ENCODE results near the gene RNH1. TPM values are rescaled to one million over a fixed set of nuclear protein-coding genes. Genes with fewer than 3 reads are reported as not detected.
A peak's percentile ranks its signal among the peaks of the same experiment; 100 is the strongest.

Gene RNH1
- total RNA-seq, 2 experiments from 2014 or later, result 65.5 to 65.7 TPM

DNA sequence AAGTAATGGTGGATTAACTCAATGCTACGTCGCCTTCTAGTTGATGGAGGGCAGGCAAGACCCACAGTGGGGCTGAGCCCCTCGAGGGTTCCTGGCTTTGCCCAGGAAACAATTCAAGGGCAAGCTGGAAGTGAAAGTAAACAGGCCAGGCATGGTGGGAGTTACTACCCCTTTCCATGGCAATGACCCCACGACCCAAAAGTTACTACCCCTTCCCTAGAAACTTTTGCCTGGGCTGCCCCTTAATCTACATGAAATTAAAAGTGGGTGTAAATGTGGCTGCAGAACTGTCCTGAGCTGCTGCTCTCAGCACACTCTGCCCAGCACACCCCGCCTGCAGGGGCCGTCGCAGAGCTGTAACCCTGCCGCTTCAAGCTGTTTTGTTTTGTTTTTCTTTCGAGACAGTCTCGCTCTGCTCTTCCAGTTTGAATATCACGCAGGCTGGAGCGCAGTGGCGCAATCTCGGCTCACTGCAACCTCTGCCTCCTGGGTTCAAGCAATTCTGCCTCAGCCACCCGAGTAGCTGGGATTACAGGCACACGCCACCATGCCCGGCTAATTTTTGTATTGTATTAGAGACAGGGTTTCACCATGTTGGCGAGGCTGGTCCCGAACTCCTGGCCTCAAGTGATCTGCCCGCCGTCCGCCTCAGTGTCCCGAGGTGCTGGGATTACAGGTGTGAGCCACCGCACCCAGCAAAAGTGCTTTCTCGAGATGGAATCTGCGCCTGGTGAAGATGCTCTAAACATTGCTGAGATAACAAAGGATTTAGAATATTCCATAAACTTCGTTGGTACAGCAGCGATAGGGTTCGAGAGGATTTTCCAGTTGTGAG, 5.9 kb upstream of the RNH1 start:
- Histone ChIP-seq H3K4me2 (ENCODE audit: low read length) (no peak overlapping the region), H3K4me3 (ENCODE audit: low read depth, low read length, poor library complexity, severe bottlenecking) (no peak overlapping the region), H3K4me1 (ENCODE audit: insufficient read depth, low read length, poor library complexity, severe bottlenecking) (peaks cover 2% of the 10 kb centered on the region), H4K20me1 (ENCODE audit: insufficient read depth, low read length) (no peaks in the 10 kb centered on the region), H3K9me3 (ENCODE audit: low read length) (no peaks in the 10 kb centered on the region; the same call in 1 of the 2 replicates), H3K27ac (ENCODE audit: low read depth, low read length, poor library complexity, severe bottlenecking) (no peak overlapping the region), H3K9me2 (ENCODE audit: insufficient read depth, low read length) (no peaks in the 10 kb centered on the region), H3K36me3 (ENCODE audit: insufficient read depth, low read length) (peaks cover 9% of the 10 kb centered on the region; the same call in 1 of the 2 replicates), H3K79me2 (ENCODE audit: insufficient read depth, low read depth, low read length) (peaks cover 2% of the 10 kb centered on the region; the same call in 1 of the 2 replicates), H2AFZ (ENCODE audit: low read length) (no peak overlapping the region)
- BruUV-seq (replicated peaks), result no TSS peak
- POLR2A ChIA-PET, result interaction anchor here (0.7 kb wide), 1 partner anchor 184 kb away, joined by 4 read pairs; no protein-coding TSS in a partner anchor
- no peak for TF ChIP-seq EZH2phosphoT487 (IDR thresholded peaks at IDR 0.05; ENCODE audit: borderline replicate concordance, low read depth, low read length)
- TF ChIP-seq, protein P1, sequence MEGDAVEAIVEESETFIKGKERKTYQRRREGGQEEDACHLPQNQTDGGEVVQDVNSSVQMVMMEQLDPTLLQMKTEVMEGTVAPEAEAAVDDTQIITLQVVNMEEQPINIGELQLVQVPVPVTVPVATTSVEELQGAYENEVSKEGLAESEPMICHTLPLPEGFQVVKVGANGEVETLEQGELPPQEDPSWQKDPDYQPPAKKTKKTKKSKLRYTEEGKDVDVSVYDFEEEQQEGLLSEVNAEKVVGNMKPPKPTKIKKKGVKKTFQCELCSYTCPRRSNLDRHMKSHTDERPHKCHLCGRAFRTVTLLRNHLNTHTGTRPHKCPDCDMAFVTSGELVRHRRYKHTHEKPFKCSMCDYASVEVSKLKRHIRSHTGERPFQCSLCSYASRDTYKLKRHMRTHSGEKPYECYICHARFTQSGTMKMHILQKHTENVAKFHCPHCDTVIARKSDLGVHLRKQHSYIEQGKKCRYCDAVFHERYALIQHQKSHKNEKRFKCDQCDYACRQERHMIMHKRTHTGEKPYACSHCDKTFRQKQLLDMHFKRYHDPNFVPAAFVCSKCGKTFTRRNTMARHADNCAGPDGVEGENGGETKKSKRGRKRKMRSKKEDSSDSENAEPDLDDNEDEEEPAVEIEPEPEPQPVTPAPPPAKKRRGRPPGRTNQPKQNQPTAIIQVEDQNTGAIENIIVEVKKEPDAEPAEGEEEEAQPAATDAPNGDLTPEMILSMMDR (conservative IDR thresholded peaks at IDR 0.05; ENCODE audit: low read length), result no peak
- intact Hi-C loops (cut with micrococcal nuclease; ENCODE audit: unreplicated experiment), result no loop called here
- CTCF ChIA-PET (ENCODE audit: unreplicated experiment), result interaction anchor here (0.5 kb wide), 1 partner anchor 208 kb away, joined by 4 read pairs; no protein-coding TSS in a partner anchor
- no peak for DNase-seq (ENCODE audit: low spot score)

DNA sequence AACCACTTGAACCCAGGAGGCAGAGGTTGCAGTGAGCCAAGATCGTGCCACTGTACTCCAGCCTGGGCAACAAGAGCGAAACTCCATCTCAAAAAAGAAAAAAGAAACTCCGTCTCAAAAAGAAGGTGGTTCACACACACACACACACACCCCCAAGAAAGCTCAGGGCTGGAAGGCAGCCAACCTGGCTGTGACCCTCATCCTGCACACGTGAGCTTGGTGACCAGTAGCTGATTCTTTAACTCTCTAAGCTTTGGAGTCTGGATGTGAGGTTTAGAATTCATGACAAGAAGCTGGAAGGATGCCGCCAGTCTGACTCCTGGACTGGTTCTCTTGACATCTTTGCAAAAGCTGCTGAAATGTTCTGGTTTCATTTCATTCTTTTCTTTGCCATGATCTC, 1.9 kb upstream of the RNH1 start:
- POLR2A ChIA-PET, result interaction anchor here (0.6 kb wide), 1 partner anchor 303 kb away, joined by 3 read pairs; no protein-coding TSS in a partner anchor
- peaks cover 23% of the 10 kb centered on the region for H3K79me2 ChIP-seq (ENCODE audit: insufficient read depth, low read depth, low read length)
- no peak overlapping the region for H3K27ac ChIP-seq (ENCODE audit: low read depth, low read length, poor library complexity, severe bottlenecking)
- intact Hi-C loops (cut with micrococcal nuclease; ENCODE audit: unreplicated experiment), result loop anchor here (5.0 kb wide), 3 partner anchors 102 to 403 kb away; partner anchors contain the start of genes BET1L, CHID1 and RIC8A
- peaks cover 28% of the 10 kb centered on the region for H3K4me1 ChIP-seq (ENCODE audit: insufficient read depth, low read length, poor library complexity, severe bottlenecking)
- CTCF ChIA-PET (ENCODE audit: unreplicated experiment), result no interaction called here
- TF ChIP-seq EZH2phosphoT487 (IDR thresholded peaks at IDR 0.05; ENCODE audit: borderline replicate concordance, low read depth, low read length), result no peak
- TF ChIP-seq, protein P1 (conservative IDR thresholded peaks at IDR 0.05; ENCODE audit: low read length), result no peak
- H3K9me3 ChIP-seq (ENCODE audit: low read length), result no peaks in the 10 kb centered on the region
- no peaks in the 10 kb centered on the region for H3K9me2 ChIP-seq (ENCODE audit: insufficient read depth, low read length)
- peaks cover 9% of the 10 kb centered on the region; the same call in 1 of the 2 replicates for H3K36me3 ChIP-seq (ENCODE audit: insufficient read depth, low read length)
- no peak overlapping the region for H3K4me2 ChIP-seq (ENCODE audit: low read length)
- no peaks in the 10 kb centered on the region for H4K20me1 ChIP-seq (ENCODE audit: insufficient read depth, low read length)
- no peak overlapping the region for H2AFZ ChIP-seq (ENCODE audit: low read length)
- H3K4me3 ChIP-seq (ENCODE audit: low read depth, low read length, poor library complexity, severe bottlenecking), result no peak overlapping the region
- DNase-seq (ENCODE audit: low spot score), result no peak
- TSS peak; percentile 64 for BruUV-seq (replicated peaks)

All from OCI-LY7 (cell line).